Heart left ventricle (tissue), 13 donors: ENCODE measurements around the gene EPHX1.

ENCODE experiments used
- POLR2A ChIP-seq, 2 donors: fragments of 450-650 bp; IDR thresholded peaks; one replicate each; pipeline ENCODE4 v1.6.1; 2017; ENCODE audit warnings: antibody characterized with exemption in 2 of 2, mild to moderate bottlenecking in 2 of 2, moderate library complexity in 2 of 2
- TF ChIP-seq, protein P1 (sequence below), 12 donors: fragments of 200-600 bp; sonication (generic) in 4 of 12; IDR thresholded peaks; one replicate each; pipeline versions ENCODE4 v1.5.0 to v1.8.0; 2018 to 2022; ENCODE audit warnings: antibody characterized with exemption in 12 of 12, mild to moderate bottlenecking in 5 of 12
- donor health status: ischemic (EF 13 %, LVEDD 7.1; RV severe dilation, severe dysfunction).
- donor health status: DM: no; HTN: yes; CAD: no.
- donor health status: DM: no; HTN: no; CAD: no.
- donor health status: ischemic (EF 25% LVEDD 6.9; RV normal size, moderate dysfunction).
- donor health status: ischemic (EF 25% LVEDD 5.7; RV mildly dilated, moderate dysfunction).
- donor health status: ischemic (EF 35%, LVEDD 5.7; RV mildly dilated, moderate dysfunction).
- donor health status: nonischemic (EF 11% LVEDD 7.7; RV severe dilation, severe dysfunction).
- donor health status: DM: yes; HTN: yes; CAD: no.
- donor health status: PGD.
- donor health status: ischemic (EF 29% LVEDD 5.4; RV normal size, mild dysfunction).
- donor health status: nonischemic (EF 23%, LVEDD 6.1; RV moderate dilation, normal function).

DNA sequence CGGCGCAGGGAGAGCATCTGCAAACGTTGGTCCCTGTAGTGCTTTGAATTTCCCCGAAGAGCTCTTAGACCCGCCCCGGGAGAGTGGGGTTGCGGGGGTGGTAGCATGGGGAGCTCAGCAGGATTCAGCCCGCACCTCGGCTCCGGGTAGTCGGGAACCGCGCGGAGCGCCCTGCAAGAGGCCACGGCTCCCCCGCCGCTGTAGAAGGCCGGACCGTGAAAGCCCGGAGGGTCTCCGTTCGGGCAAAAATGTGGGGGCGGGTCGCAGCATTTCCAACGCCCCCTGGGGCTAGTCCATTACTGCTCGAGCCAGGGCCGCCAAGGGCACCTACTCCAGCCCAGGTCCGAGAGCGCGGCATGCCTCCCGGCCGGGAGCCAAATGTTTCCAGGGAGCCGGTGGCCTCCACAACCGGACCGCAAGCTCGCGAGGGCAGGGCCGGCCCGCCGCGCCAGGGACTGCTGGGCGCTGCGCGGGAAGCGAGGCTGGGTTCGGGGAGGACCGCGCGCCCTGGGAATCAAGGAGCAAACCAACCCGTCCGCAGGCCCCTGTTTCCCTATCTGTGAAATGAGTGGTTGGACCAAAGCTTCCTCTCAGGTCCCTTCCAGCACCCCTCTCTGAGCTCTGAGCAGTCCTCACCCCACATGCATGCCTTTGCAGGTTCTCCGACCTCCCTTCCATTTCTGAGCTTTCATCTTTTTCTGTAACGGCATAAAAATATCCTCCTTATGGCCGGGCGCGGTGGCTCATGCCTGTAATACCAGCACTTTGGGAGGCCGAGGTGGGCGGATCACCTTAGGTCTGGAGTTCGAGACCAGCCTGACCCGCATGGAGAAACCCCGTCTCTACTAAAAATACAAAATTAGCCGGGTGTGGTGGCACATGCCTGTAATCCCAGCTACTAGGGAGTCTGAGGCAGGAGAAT lies 73.0 kb downstream of the EPHX1 start:
- TF ChIP-seq, protein P1, sequence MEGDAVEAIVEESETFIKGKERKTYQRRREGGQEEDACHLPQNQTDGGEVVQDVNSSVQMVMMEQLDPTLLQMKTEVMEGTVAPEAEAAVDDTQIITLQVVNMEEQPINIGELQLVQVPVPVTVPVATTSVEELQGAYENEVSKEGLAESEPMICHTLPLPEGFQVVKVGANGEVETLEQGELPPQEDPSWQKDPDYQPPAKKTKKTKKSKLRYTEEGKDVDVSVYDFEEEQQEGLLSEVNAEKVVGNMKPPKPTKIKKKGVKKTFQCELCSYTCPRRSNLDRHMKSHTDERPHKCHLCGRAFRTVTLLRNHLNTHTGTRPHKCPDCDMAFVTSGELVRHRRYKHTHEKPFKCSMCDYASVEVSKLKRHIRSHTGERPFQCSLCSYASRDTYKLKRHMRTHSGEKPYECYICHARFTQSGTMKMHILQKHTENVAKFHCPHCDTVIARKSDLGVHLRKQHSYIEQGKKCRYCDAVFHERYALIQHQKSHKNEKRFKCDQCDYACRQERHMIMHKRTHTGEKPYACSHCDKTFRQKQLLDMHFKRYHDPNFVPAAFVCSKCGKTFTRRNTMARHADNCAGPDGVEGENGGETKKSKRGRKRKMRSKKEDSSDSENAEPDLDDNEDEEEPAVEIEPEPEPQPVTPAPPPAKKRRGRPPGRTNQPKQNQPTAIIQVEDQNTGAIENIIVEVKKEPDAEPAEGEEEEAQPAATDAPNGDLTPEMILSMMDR (IDR thresholded peaks at IDR 0.05): peak in 1 of 12 donors; percentile 6
- no peak for TF ChIP-seq POLR2A (IDR thresholded peaks at IDR 0.05)
